ENCODE results near the gene ALDOB. TPM values are rescaled to one million over a fixed set of nuclear protein-coding genes. Genes with fewer than 3 reads are reported as not detected.

Gene ALDOB
- total RNA-seq, 1 donor: not detected

DNA sequence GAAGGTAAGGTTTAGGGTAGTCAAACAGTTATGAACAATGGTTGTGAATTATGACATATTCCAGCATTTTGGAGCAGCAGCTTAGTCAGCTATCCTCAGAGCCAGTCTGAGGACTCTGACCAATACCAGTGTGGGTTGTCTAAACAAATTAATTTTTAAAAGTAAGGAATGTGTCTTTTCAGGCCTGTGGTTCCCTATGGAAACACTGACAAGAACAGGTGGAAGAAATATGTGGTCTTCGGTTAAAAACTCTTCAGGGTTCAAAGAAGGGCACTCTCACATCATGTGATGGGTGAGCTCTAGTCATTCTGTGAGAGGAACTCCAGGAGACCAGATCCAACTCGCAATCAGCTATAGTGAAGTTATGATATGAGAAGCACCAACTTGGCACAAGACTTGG is 33.5 kb upstream of the ALDOB start:
- DNase-seq (ENCODE audit: low read depth): no peak
- TF ChIP-seq, protein P1, sequence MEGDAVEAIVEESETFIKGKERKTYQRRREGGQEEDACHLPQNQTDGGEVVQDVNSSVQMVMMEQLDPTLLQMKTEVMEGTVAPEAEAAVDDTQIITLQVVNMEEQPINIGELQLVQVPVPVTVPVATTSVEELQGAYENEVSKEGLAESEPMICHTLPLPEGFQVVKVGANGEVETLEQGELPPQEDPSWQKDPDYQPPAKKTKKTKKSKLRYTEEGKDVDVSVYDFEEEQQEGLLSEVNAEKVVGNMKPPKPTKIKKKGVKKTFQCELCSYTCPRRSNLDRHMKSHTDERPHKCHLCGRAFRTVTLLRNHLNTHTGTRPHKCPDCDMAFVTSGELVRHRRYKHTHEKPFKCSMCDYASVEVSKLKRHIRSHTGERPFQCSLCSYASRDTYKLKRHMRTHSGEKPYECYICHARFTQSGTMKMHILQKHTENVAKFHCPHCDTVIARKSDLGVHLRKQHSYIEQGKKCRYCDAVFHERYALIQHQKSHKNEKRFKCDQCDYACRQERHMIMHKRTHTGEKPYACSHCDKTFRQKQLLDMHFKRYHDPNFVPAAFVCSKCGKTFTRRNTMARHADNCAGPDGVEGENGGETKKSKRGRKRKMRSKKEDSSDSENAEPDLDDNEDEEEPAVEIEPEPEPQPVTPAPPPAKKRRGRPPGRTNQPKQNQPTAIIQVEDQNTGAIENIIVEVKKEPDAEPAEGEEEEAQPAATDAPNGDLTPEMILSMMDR (IDR thresholded peaks at IDR 0.05; ENCODE audit: insufficient read depth, low read length): no peak
- H3K4me3 ChIP-seq (ENCODE audit: low read depth, low read length): no peak overlapping the region

DNA sequence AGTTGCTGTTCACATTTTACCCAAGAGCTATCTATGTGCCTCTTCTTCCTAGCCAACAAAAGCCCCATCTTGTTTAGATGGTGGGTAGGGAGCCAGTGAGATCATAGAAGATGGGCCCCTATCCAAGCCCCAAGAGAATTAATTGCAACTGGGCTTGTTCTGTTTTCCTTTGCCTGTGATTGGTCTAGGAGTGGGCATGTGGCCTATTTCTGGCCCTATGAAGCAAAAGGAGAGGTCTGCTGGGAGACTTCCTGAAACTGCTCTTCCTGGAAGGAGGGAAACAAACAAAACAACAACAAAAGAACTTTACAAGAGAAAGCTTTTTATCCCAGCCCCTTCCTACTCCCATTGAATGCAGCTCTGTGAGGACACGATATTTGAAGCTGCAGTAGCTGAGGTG is 32.5 kb upstream of the ALDOB start:
- TF ChIP-seq, protein P1 (IDR thresholded peaks at IDR 0.05; ENCODE audit: insufficient read depth, low read length): no peak
- DNase-seq (ENCODE audit: low read depth): no peak
- no peak overlapping the region for H3K4me3 ChIP-seq (ENCODE audit: low read depth, low read length)

DNA sequence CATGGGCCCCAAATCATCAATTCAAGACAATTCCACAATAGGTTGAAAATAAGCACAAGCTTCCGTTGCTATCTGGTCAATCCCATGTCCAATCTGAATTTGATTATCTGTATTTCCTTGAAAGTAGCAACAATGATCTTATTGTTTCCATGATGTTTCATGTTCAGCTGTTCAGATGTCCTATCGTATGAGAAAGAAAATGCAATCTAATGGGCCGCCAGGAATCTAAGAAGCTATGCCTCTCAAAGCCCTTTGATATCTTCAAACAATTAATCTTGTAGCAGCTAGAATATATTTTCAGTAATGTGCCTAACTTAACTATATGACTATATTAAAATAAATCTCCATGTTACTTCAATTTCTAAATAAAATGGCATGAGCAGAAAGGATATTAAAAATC is 32.1 kb upstream of the ALDOB start:
- TF ChIP-seq, protein P1 (IDR thresholded peaks at IDR 0.05; ENCODE audit: insufficient read depth, low read length): no peak
- DNase-seq (ENCODE audit: low read depth): no peak

DNA sequence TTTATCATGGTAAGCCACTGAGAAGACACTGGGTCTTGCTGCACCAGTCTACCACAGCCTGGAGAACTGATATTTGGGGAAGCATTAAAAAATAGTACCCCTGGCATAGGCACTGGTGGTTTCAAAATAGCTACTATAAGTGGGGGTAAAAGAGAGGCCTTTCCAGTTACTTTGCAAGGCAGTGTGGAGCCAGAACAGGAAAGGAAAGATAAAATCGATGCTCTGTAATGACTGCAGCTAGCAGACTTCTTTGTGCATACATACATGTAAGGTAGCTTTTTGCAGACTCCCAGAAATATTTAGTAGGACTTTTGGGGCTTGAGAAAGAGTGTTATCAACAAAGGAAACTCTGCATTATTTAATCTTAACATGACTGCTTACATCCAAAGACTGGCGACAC is 31.3 kb upstream of the ALDOB start:
- no peak overlapping the region for H3K4me3 ChIP-seq (ENCODE audit: low read depth, low read length)
- TF ChIP-seq, protein P1 (IDR thresholded peaks at IDR 0.05; ENCODE audit: insufficient read depth, low read length): no peak
- no peak for DNase-seq (ENCODE audit: low read depth)

More for the DNA sequence above, 32.1 kb upstream of the ALDOB start:
- no peak overlapping the region for H3K4me3 ChIP-seq (ENCODE audit: low read depth, low read length)

DNA sequence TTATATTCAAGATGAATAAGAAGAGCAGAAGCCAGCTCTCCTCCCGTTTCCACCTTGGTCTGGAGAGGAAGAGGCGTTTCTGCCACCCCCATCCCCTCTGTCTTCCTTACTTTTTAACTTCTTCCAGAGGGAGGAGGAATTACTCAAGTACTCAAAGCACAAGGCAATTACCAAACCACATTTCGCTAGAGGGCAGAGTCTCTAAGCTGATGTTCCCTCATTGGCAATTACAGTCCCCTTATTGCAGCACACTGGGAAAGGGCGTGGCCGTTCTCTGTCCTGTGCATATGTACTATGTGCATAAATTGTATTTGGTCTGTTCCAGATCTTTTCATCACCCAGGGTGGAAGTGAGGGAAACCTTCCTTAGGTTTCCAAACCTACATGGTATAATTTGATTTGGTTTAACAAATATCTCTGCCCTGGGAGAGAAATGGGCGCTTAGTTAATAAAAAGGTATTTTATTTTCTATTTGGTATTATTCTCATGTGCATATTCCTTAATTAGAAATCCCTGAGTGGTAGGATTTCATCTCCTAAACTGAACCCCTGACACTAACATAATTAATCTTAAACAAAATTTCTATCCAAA is 29.8 kb upstream of the ALDOB start:
- TF ChIP-seq, protein P1 (IDR thresholded peaks at IDR 0.05; ENCODE audit: insufficient read depth, low read length): peak; percentile 56
- peak; percentile 82 for DNase-seq (ENCODE audit: low read depth)
- H3K4me3 ChIP-seq (ENCODE audit: low read depth, low read length): no peak overlapping the region

DNA sequence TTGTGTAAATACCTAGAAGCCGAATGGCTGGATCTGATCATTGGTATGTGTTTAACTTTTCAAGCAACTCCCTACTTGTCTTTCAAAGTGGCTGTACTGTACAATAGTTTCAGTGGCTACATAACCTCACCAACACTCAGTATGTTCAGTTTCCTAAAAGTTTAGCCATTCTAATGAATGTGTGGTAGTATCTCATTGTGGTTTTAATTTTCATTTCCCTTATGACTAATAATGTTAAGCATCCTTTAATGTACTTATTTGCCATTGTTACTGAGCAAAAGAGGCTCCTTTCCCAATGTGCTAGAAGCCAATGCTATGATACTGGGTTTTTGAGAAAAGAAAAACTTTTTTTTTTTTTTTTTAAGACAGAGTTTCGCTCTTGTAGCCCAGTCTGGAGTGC is 27.8 kb upstream of the ALDOB start:
- H3K4me3 ChIP-seq (ENCODE audit: low read depth, low read length): no peak overlapping the region
- peak; percentile 29 for DNase-seq (ENCODE audit: low read depth)
- TF ChIP-seq, protein P1 (IDR thresholded peaks at IDR 0.05; ENCODE audit: insufficient read depth, low read length): no peak

DNA sequence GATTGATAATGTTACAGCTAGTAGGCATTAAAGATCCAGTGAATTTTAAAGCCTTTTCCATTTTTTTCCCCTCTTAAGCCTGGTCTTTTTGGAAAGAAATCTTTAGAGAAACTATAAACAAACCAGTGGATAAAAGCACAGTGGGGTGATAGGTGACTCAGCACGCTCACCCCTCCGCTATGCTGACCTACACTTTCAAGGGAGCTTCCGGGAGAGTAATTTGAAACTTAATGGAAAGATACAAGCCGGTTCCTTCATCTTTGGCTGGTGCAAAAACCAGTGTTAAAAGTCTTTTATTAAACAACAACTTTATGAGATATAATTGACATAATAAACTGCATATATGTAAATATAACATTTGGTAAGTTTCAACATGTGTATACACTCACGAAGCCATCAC is 27.0 kb upstream of the ALDOB start:
- DNase-seq (ENCODE audit: low read depth): peak; percentile 24
- H3K4me3 ChIP-seq (ENCODE audit: low read depth, low read length): no peak overlapping the region
- TF ChIP-seq, protein P1 (IDR thresholded peaks at IDR 0.05; ENCODE audit: insufficient read depth, low read length): no peak

Data from fibroblast of the aortic adventitia (primary cell).